Measurements from ENCODE around the gene USP3.

Gene USP3

DNA sequence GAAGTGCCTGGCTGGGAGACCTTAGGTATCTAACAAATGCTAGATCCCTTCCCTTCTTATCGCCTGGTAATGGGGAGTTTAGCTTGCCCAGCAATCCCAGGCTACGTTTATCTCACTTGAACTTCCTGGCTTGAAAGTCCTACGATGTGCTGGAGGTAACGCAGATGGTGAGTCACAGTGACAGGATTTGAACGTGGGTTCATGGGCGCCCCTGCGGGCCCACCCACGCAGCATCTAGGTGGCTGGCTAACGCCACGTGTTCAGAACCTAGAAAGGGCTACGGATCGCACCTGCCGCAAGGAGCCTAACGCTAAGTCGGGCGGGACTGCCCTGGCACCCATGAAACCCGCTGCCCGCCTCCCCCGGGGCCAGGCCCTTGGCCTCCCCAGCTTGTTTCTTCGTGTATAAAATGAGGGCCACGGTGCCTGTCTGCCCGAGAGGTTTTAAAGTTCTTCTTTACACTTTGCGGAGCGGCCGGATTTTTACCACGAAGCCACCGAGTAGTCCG lies 600 bp upstream of the USP3 start:
- Histone ChIP-seq H3K4me3 (ENCODE audit: low read length) (peak overlapping the region; percentile 58), H2AFZ (ENCODE audit: low read depth, low read length) (peak overlapping the region; percentile 69), H3K4me1 (ENCODE audit: insufficient read depth, low read length) (peaks cover 32% of the 10 kb centered on the region), H3K27me3 (ENCODE audit: insufficient read depth, low read length) (no peaks in the 10 kb centered on the region), H3K9me3 (ENCODE audit: low read length) (no peaks in the 10 kb centered on the region), H3K36me3 (ENCODE audit: insufficient read depth, low read length) (no peaks in the 10 kb centered on the region)

DNA sequence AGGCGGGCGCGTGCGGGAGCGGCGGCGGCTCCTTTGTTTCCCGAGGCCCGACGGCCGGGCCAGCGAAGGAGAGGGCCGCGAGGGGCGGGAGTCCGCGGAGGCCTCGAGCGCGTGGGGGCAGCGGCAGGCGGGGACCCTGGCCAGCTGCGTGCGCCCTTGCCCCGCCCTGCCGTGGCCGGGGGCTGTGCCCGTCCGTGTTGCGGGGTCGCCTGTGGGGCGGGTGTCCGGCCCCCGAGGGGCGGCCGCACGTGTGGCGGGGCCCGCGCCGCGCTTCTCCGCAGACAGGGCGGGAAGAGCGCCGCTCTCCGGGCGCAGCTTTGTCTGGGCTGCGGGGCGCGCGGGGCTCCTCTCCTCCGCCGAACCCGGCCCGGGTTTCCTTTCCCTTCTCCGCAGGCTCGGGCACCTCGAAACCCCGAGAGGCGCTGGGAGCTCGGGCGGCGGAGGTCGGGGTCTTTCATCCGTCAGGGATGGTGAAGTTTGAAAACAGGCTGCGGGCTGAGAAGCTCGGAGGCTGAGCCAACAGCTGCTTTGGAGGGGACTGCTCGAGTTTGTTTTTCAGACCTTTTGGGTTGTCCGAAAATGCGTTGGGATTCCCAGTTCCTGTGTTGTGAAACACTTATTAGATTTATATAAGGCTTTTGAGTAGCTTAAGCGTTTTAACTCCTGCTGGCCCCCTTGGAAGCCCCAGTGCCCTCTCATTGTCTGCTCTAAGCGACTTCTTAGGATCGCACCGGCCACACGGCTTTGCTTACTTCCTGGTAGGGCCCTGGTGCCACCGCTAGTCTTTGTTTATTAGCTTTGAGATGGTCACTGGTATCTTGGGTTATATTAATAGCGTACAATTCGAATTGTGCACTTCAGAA lies 817 bp downstream of the USP3 start:
- Histone ChIP-seq H3K9me3 (ENCODE audit: low read length) (no peaks in the 10 kb centered on the region), H3K4me1 (ENCODE audit: insufficient read depth, low read length) (peaks cover 40% of the 10 kb centered on the region), H2AFZ (ENCODE audit: low read depth, low read length) (peak overlapping the region; percentile 94), H3K27me3 (ENCODE audit: insufficient read depth, low read length) (no peaks in the 10 kb centered on the region), H3K36me3 (ENCODE audit: insufficient read depth, low read length) (no peaks in the 10 kb centered on the region), H3K4me3 (ENCODE audit: low read length) (peak overlapping the region; percentile 99)

GRCh38 chr15:63505842-63506222 lies 1.4 kb downstream of the USP3 start:
- Histone ChIP-seq H2AFZ (ENCODE audit: low read depth, low read length) (peak overlapping the region; percentile 94), H3K4me3 (ENCODE audit: low read length) (peak overlapping the region; percentile 99), H3K27me3 (ENCODE audit: insufficient read depth, low read length) (no peaks in the 10 kb centered on the region), H3K9me3 (ENCODE audit: low read length) (no peaks in the 10 kb centered on the region), H3K36me3 (ENCODE audit: insufficient read depth, low read length) (no peaks in the 10 kb centered on the region), H3K4me1 (ENCODE audit: insufficient read depth, low read length) (peaks cover 46% of the 10 kb centered on the region)

GRCh38 chr15:63506537-63507035 lies 2.2 kb downstream of the USP3 start:
- Histone ChIP-seq H3K4me1 (ENCODE audit: insufficient read depth, low read length) (peaks cover 46% of the 10 kb centered on the region), H3K4me3 (ENCODE audit: low read length) (peak overlapping the region; percentile 99)

GRCh38 chr15:63507878-63508818 lies 3.8 kb downstream of the USP3 start:
- Histone ChIP-seq H3K4me1 (ENCODE audit: insufficient read depth, low read length) (peaks cover 46% of the 10 kb centered on the region), H3K36me3 (ENCODE audit: insufficient read depth, low read length) (no peaks in the 10 kb centered on the region), H3K9me3 (ENCODE audit: low read length) (no peaks in the 10 kb centered on the region), H2AFZ (ENCODE audit: low read depth, low read length) (no peak overlapping the region), H3K27me3 (ENCODE audit: insufficient read depth, low read length) (no peaks in the 10 kb centered on the region), H3K4me3 (ENCODE audit: low read length) (no peak overlapping the region)

More at GRCh38 chr15:63506537-63507035, 2.2 kb downstream of the USP3 start:
- H3K9me3 ChIP-seq (ENCODE audit: low read length) = no peaks in the 10 kb centered on the region
- no peaks in the 10 kb centered on the region for H3K36me3 ChIP-seq (ENCODE audit: insufficient read depth, low read length)
- H3K27me3 ChIP-seq (ENCODE audit: insufficient read depth, low read length) = no peaks in the 10 kb centered on the region
- no peak overlapping the region for H2AFZ ChIP-seq (ENCODE audit: low read depth, low read length)

GRCh38 chr15:63509056-63509954 lies 4.9 kb downstream of the USP3 start:
- no peaks in the 10 kb centered on the region for H3K36me3 ChIP-seq (ENCODE audit: insufficient read depth, low read length)
- no peaks in the 10 kb centered on the region for H3K27me3 ChIP-seq (ENCODE audit: insufficient read depth, low read length)
- H2AFZ ChIP-seq (ENCODE audit: low read depth, low read length) = no peak overlapping the region
- no peaks in the 10 kb centered on the region for H3K9me3 ChIP-seq (ENCODE audit: low read length)
- H3K4me3 ChIP-seq (ENCODE audit: low read length) = no peak overlapping the region
- peaks cover 42% of the 10 kb centered on the region for H3K4me1 ChIP-seq (ENCODE audit: insufficient read depth, low read length)

DNA sequence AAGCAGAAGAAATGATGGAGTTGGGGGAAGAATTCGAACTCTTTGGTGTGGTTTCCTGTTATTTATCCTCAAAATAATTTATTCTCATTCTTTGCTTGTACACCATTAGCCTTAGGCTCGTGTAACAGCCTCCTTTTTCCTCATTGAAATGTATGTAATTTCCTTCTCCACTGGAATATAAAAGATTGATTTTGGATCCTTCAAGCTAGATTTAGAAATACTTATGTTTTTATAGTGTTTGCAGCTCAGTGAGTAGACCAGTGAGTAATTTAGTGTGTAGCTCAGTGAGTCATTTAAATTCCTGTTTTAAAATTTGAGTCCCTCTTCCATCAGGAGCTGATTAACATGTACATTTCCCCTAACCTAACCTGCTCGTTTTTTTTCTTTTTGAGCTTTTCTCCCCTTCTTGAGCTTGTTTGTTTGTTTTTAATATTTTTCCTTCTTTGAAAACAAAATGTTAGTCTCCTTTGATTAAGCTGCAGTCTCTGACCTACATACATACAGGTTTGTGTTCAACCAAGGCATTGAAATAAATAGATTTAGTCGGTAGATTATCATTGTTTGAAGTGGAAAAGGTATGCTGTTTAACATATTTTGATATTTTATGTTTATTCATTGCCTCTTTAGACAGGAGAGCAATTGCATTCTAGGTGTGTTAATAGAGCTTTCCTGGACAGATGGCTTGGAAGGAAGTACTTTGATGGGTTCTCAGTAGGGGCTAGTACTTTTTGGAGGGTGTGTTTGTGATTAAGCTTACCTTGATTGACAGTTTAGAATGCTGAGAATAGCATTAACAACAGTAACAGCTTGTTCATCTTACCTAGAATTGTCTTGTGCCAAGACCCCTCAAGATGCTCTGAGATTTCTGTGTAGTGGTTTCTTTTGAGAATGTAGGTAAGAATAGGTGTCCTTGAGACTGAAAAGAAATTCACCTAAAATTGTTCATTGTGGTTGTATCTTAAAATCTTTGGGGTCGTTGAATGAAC lies 5.9 kb downstream of the USP3 start:
- Histone ChIP-seq H2AFZ (ENCODE audit: low read depth, low read length) (no peak overlapping the region), H3K27me3 (ENCODE audit: insufficient read depth, low read length) (no peaks in the 10 kb centered on the region), H3K9me3 (ENCODE audit: low read length) (no peaks in the 10 kb centered on the region), H3K36me3 (ENCODE audit: insufficient read depth, low read length) (no peaks in the 10 kb centered on the region), H3K4me3 (ENCODE audit: low read length) (no peak overlapping the region), H3K4me1 (ENCODE audit: insufficient read depth, low read length) (peaks cover 42% of the 10 kb centered on the region)

- no peaks in the 10 kb centered on the region for H3K9me3 ChIP-seq (ENCODE audit: low read length)
- no peaks in the 10 kb centered on the region for H3K27me3 ChIP-seq (ENCODE audit: insufficient read depth, low read length)
- peaks cover 29% of the 10 kb centered on the region for H3K4me1 ChIP-seq (ENCODE audit: insufficient read depth, low read length)
- no peak overlapping the region for H2AFZ ChIP-seq (ENCODE audit: low read depth, low read length)
- H3K36me3 ChIP-seq (ENCODE audit: insufficient read depth, low read length) = no peaks in the 10 kb centered on the region
- no peak overlapping the region for H3K4me3 ChIP-seq (ENCODE audit: low read length)
These were observed 7.8 kb downstream of the USP3 start for GRCh38 chr15:63512148-63512547.

- H2AFZ ChIP-seq (ENCODE audit: low read depth, low read length) = no peak overlapping the region
- H3K9me3 ChIP-seq (ENCODE audit: low read length) = no peaks in the 10 kb centered on the region
- no peaks in the 10 kb centered on the region for H3K36me3 ChIP-seq (ENCODE audit: insufficient read depth, low read length)
- H3K4me1 ChIP-seq (ENCODE audit: insufficient read depth, low read length) = peaks cover 20% of the 10 kb centered on the region
- no peak overlapping the region for H3K4me3 ChIP-seq (ENCODE audit: low read length)
- no peaks in the 10 kb centered on the region for H3K27me3 ChIP-seq (ENCODE audit: insufficient read depth, low read length)
These were observed 8.9 kb downstream of the USP3 start for GRCh38 chr15:63513271-63513670.

GRCh38 chr15:63513728-63514127 lies 9.3 kb downstream of the USP3 start:
- Histone ChIP-seq H3K4me3 (ENCODE audit: low read length) (no peak overlapping the region), H3K36me3 (ENCODE audit: insufficient read depth, low read length) (no peaks in the 10 kb centered on the region), H3K9me3 (ENCODE audit: low read length) (no peaks in the 10 kb centered on the region), H3K4me1 (ENCODE audit: insufficient read depth, low read length) (peaks cover 17% of the 10 kb centered on the region), H2AFZ (ENCODE audit: low read depth, low read length) (no peak overlapping the region), H3K27me3 (ENCODE audit: insufficient read depth, low read length) (no peaks in the 10 kb centered on the region)

- H3K9me3 ChIP-seq (ENCODE audit: low read length) = no peaks in the 10 kb centered on the region
- H3K4me1 ChIP-seq (ENCODE audit: insufficient read depth, low read length) = peaks cover 14% of the 10 kb centered on the region
- no peaks in the 10 kb centered on the region for H3K27me3 ChIP-seq (ENCODE audit: insufficient read depth, low read length)
- no peak overlapping the region for H2AFZ ChIP-seq (ENCODE audit: low read depth, low read length)
- H3K36me3 ChIP-seq (ENCODE audit: insufficient read depth, low read length) = no peaks in the 10 kb centered on the region
- no peak overlapping the region for H3K4me3 ChIP-seq (ENCODE audit: low read length)
These were observed 10.1 kb downstream of the USP3 start for GRCh38 chr15:63514531-63514943.
